ENCODE measurements around the gene THYN1. TPM values are rescaled to one million over a fixed set of nuclear protein-coding genes. Genes with fewer than 3 reads are reported as not detected.
"Not testable (repeated sequence)": the region's sequence is repeated elsewhere in the genome, so short reads cannot be mapped to it uniquely, and the experiment has no call there.

The THYN1 gene
- polyA plus RNA-seq, 1 donor = 30.6 TPM

DNA sequence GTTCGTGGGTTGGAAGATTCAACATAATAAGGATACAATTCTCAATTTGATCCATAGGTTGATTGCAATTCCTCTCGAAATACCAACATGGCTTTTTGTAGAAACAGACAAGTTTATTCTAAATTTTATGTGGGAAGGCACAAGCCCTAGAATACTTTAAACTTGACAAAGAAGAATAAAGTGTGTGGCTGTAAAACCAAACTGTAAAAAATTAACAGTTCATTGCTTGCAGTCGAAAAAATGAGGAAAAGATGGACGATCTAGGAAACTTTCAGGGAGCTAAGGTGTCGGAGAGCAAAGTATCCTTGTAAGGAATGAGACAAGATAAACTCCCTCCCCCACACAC lies 22.0 kb upstream of the THYN1 start:
- DNase-seq (ENCODE audit: low read depth) = no peak

DNA sequence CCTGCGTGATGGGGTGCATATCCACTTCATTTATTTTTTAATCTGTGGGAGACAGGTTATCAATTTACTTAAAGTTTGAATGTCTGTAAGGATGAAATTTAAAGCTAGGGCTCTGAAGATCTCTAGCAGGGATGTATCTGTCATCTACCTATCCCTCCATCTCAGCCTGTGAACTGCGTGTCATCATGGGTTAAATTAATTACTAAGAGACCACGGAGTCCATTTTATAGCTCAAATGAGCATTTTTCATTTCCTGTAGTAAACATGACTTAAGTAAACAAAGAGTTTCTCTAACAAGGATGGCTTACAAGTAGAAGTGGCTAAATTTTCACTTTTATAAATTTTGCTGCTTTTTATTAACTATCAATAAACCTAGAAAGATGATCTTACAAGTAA lies 20.2 kb upstream of the THYN1 start:
- DNase-seq (ENCODE audit: low read depth) = no peak

DNA sequence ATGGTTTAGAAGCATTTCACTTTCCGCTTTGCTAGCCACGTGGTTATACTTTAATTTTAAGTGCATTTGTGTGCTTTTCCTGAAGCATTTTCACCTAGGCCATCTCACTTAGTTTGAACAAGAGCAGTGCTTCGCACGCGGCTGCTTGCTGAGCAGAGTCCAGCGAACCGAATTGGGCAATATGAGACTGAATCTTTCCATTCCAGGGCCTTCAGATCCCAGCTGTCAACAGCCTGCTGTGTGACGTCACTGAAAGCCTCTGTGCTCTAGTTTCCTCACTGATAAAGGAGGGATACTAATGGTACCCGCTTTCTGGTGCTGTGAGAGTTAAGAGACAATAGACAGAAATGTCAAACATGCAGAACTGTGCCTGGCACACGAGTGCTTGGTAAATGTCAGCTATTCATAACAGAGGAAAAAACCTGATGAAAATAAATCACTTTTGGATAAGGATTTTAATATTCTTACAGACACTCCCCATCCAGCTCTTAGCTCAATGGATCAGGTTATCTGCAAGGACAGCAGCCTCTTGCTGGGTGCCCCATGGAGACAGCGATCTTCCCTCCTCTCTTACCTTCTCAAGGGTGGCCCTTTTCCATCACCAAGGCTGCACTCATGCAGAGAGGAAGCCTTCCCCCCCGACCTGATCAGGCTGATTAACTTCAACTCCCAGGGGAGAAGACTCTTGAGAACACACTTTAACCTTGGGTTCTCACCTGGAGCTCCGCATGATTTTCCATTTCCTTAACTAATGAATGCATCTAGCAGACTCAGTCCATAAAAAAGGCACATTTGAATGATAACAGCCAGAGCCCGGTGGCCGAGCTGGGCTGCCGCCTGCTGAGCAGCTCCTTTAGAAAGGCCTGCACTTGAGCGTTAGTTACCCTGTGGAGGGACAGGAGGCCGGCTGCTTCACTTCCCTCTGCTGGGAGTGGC lies 19.5 kb upstream of the THYN1 start:
- no peak for DNase-seq (ENCODE audit: low read depth)

DNA sequence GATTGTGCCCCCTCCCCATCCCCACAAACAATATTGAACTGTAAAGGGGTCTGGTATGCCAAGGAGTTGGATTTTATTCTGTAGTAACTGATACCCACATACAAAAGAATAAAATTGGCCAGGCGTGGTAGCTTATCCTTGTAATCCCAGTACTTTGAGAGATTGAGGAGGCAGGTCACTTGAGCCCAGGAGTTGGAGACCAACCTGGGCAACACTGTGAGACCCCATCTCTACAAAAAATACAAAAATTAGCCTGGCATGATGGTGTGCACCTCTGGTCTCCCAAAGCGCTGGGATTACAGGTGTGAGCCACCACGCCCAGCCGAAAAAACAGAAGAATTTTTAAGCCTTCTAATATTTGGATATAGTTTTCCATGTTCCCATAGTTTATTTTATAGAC lies 18.8 kb upstream of the THYN1 start:
- DNase-seq (ENCODE audit: low read depth) = no peak

DNA sequence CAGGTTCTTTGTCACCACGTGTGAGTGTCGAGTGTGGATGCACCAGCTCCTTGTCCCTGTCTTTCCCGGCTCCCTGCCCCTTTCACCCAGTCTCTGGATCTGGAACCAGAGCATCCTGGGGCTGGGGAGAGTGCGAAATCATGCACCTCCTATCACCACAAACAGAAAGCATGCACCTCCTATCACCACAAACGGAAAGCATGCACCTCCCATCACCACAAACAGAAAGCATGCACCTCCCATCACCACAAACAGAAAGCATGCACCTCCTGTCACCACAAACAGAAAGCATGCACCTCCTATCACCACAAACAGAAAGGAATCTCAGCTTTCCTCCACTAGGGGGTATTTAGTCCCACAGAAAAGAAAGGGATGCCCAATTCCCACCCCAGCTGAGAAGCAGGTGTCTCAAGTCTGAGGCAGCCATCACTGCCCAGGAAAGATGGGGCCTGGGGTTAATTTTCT lies 17.1 kb upstream of the THYN1 start:
- no peak for DNase-seq (ENCODE audit: low read depth)

GRCh38 chr11:134267966-134268365 lies 14.8 kb upstream of the THYN1 start:
- no peak for DNase-seq (ENCODE audit: low read depth)

DNA sequence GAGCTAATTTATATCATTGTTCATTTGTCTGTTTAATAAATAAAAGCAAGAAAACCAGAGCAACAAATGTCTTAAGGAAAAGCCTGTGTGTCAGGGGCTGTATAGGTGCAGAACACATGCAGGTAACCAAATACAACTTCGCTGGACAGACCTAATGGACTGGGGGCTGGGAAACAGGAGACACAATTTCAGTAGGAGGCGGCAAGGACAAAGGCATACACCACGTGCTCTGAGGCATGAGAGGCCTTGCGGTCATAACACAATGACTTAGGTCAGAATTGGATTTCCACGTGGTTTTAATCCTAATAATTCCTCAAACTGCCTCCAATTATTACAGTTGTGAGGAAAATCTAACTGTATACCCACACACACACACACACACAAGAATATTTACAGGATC lies 14.3 kb upstream of the THYN1 start:
- DNase-seq (ENCODE audit: low read depth) = no peak

GRCh38 chr11:134266841-134267251 lies 13.7 kb upstream of the THYN1 start:
- no peak for DNase-seq (ENCODE audit: low read depth)

- no peak for DNase-seq (ENCODE audit: low read depth)
Observed at GRCh38 chr11:134266440-134266839, 13.3 kb upstream of the THYN1 start.

GRCh38 chr11:134264966-134265764 lies 12.0 kb upstream of the THYN1 start:
- DNase-seq (ENCODE audit: low read depth) = no peak

DNA sequence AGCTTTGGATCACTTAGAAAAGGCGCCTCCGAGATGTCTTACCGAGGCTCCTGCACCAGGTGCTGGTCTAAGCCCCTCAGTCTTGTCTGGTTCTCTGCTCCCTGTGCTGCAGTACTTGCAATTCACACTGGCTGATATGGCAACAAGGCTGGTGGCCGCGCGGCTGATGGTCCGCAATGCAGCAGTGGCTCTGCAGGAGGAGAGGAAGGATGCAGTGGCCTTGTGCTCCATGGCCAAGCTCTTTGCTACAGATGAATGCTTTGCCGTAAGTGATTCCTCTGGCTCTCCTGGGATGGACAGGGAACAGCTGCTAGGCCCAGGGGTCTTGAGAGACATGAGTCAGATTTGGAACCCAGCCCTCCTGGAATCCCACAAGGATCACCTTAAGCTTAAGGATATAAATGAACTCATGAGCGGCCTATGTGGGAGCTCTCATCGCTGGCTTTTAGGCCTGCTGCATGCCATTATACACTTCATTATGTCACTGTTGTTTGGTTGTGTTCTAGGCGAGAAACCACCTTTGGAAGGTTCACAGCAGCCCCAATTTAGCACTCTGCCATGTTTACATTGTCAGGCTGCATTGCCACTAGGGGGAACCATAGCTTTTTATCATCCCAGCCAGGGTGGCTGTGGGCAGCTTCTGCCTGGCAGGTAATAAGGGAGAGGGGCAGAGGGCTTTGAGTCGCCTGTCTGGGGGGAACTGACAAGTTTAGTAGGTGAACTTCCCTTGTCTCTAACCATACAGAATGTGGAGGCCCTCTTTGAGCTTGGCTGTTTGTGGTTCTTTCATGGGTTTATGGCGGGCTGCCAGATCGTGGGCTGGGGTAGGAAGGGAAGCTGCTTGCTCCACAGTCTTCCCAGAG lies 8.7 kb upstream of the THYN1 start:
- DNase-seq (ENCODE audit: low read depth) = no peak

DNA sequence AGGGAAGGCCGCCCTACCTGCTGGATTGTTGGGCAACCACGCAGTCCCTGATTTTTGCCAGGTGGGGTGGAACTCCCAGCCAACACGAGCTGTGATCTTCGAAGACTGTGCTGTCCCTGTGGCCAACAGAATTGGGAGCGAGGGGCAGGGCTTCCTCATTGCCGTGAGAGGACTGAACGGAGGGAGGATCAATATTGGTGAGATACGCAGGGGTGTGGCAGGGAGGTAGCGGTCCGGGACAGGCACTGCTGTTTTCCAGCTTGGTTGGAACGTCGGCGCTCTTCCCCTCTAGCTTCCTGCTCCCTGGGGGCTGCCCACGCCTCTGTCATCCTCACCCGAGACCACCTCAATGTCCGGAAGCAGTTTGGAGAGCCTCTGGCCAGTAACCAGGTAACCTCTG lies 7.8 kb upstream of the THYN1 start:
- DNase-seq (ENCODE audit: low read depth) = no peak

DNA sequence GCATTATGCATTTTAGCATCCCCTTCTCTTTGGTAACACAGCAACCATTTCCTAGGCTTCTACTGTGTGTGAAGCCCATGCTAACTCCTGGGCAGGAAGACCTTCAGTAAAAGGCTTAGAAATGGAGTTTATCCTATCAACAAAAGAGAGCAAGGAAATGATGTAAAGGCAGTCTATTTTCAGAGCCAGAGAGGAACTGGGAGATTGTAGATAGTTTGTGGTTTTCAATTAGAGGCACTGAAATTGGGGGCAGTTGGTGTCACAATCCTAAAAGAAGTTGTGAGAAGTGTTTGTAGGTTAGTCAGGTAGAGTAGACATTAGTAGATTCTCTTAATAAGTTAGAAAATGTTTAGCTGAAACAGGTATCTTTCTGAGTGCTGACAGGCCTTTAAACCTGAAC lies 7.4 kb upstream of the THYN1 start:
- no peak for DNase-seq (ENCODE audit: low read depth)

DNA sequence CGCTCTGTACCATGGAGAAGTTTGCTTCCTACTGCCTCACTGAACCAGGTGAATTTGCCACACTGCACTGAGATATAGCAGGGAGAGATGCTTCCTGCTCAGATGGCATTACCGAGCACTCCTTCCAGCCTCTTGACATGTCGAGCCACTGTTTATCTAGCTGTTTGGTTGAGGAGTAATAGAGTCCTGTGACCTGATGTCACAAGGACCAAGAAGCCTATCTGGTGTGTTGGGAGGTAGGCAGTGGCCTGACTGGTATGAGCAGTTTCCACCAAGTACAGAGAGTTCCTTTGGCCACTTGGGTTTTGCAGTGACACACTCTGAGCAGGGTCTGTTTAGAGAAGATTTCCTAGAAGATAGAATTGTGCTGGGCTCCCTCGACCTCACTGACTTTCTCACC lies 5.4 kb upstream of the THYN1 start:
- DNase-seq (ENCODE audit: low read depth) = no peak

DNA sequence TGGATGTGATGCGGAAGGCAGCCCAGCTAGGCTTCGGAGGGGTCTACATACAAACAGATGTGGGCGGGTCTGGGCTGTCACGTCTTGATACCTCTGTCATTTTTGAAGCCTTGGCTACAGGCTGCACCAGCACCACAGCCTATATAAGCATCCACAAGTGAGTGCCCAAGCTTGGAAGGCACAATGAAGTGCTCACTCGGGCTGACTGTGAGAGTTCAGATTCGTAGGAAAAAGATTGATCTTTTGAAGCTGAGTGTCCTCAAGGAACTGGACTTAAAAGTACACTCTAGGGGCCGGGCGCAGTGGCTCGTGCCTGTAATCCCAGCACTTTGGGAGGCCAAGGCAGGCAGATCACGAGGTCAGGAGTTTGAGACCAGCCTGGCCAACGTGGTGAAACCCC lies 3.9 kb upstream of the THYN1 start:
- DNase-seq (ENCODE audit: low read depth) = no peak

GRCh38 chr11:134255184-134255561 lies 2.0 kb upstream of the THYN1 start:
- DNase-seq (ENCODE audit: low read depth) = not testable (repeated sequence)

- DNase-seq (ENCODE audit: low read depth) = no peak
Observed at GRCh38 chr11:134254433-134255183, 1.5 kb upstream of the THYN1 start.

- DNase-seq (ENCODE audit: low read depth) = peak; percentile 8
Observed at GRCh38 chr11:134252346-134253187, 585 bp downstream of the THYN1 start.

GRCh38 chr11:134250675-134251074 lies 2.5 kb downstream of the THYN1 start:
- no peak for DNase-seq (ENCODE audit: low read depth)

GRCh38 chr11:134250246-134250645 lies 2.9 kb downstream of the THYN1 start:
- DNase-seq (ENCODE audit: low read depth) = no peak

Data from forelimb muscle (tissue), 1 donor.